K562 (cell line): Measurements from ENCODE around the gene PIH1D1. TPM values are rescaled to one million over a fixed set of nuclear protein-coding genes. Genes with fewer than 3 reads are reported as not detected.

ENCODE experiments used
- C11orf30 ChIP-seq: fragments of 450-650 bp; IDR thresholded peaks from 2 replicates; pipeline ENCODE4 v1.6.1; 2016; ENCODE audit warnings: low read depth, mild to moderate bottlenecking
- CBX3 ChIP-seq, 2 experiments: IDR thresholded peaks; 1 replicate in 1 of 2; 2 replicates in 1 of 2; pipeline ENCODE4 v1.6.1; 2012; ENCODE audit warnings: inconsistent platforms in 2 of 2, low read length in 2 of 2, borderline replicate concordance in 1 of 2, control low read depth in 1 of 2
- CHD4 ChIP-seq: fragments of 200-600 bp; sonication (generic); IDR thresholded peaks from 3 replicates; pipeline ENCODE4 v1.6.1; 2012; ENCODE audit warnings: low read depth, mild to moderate bottlenecking, mixed read lengths, low read length, inconsistent platforms; ENCODE audit not compliant: insufficient read depth, insufficient replicate concordance, poor library complexity, severe bottlenecking
- CREM ChIP-seq: IDR thresholded peaks from 2 replicates; pipeline ENCODE4 v1.6.1; 2014; ENCODE audit warnings: antibody characterized with exemption, low read depth
- ELF1 ChIP-seq: fragments of 200-800 bp; sonication (Bioruptor generic); IDR thresholded peaks from 2 replicates; pipeline ENCODE4 v1.6.1; 2016; ENCODE audit warnings: missing genetic modification characterization, missing compliant biosample characterization
- ELF4 ChIP-seq: fragments of 450-650 bp; formaldehyde crosslinking; IDR thresholded peaks from 2 replicates; pipeline ENCODE4 v1.4.0; 2022; ENCODE audit warnings: missing genetic modification characterization
- HCFC1 ChIP-seq: IDR thresholded peaks from 2 replicates; pipeline ENCODE4 v1.6.1; 2012; ENCODE audit warnings: low read depth, low read length, improper control_type of control experiment
- HOXB6 ChIP-seq: fragments of 250-450 bp; sonication (Bioruptor Pico); IDR thresholded peaks from 2 replicates; pipeline ENCODE4 v1.5.1; 2022; ENCODE audit warnings: mild to moderate bottlenecking, borderline replicate concordance
- MCM3 ChIP-seq: fragments of 450-650 bp; IDR thresholded peaks from 2 replicates; pipeline ENCODE4 v1.6.1; 2016
- MEF2A ChIP-seq: IDR thresholded peaks from 2 replicates; pipeline ENCODE4 v1.6.1; 2011; ENCODE audit warnings: low read depth, mild to moderate bottlenecking, low read length, moderate library complexity; ENCODE audit not compliant: control insufficient read depth
- MTF1 ChIP-seq: fragments of 250-450 bp; sonication (Bioruptor Pico); IDR thresholded peaks from 2 replicates; pipeline ENCODE4 v1.9.0; 2021; ENCODE audit warnings: moderate library complexity, mild to moderate bottlenecking, inconsistent platforms, borderline replicate concordance
- NRF1 ChIP-seq, 2 experiments: fragments of 450-650 bp; IDR thresholded peaks in 1 of 2; conservative IDR thresholded peaks in 1 of 2; 2 replicates each; pipeline ENCODE4 v1.6.1; 2014; ENCODE audit warnings: mild to moderate bottlenecking in 2 of 2
- PHB2 ChIP-seq: fragments of 450-650 bp; IDR thresholded peaks from 2 replicates; pipeline ENCODE4 v1.6.1; 2017; ENCODE audit warnings: low read depth
- PHF8 ChIP-seq: fragments of 200-600 bp; sonication (generic); IDR thresholded peaks from 2 replicates; pipeline ENCODE4 v1.6.1; 2012; ENCODE audit warnings: mixed run types, mild to moderate bottlenecking, inconsistent platforms, low read length, moderate library complexity, borderline replicate concordance
- PPARD ChIP-seq: fragments of 250-450 bp; sonication (Bioruptor Pico); IDR thresholded peaks from 2 replicates; pipeline ENCODE4 v1.8.0; 2022; ENCODE audit warnings: inconsistent platforms, mild to moderate bottlenecking, moderate library complexity
- RUNX1 ChIP-seq: sonication (generic); IDR thresholded peaks from 2 replicates; pipeline ENCODE4 v1.6.1; 2016; ENCODE audit warnings: antibody characterized with exemption, low read depth
- SMARCB1 ChIP-seq: IDR thresholded peaks from 2 replicates; pipeline ENCODE4 v1.6.1; 2011; ENCODE audit warnings: improper control_type of control experiment, low read depth; ENCODE audit not compliant: insufficient read length
- TBL1XR1 ChIP-seq, 2 experiments: IDR thresholded peaks; 2 replicates each; pipeline ENCODE4 v1.6.1; 2012; ENCODE audit warnings: improper control_type of control experiment in 2 of 2, low read length in 2 of 2, mild to moderate bottlenecking in 1 of 2
- TCFL5 ChIP-seq: fragments of 250-450 bp; sonication (Bioruptor Pico); conservative IDR thresholded peaks from 2 replicates; pipeline ENCODE4 v1.6.1; 2021; ENCODE audit warnings: mild to moderate bottlenecking, moderate library complexity, matching md5 sums
- TEAD4 ChIP-seq, 2 experiments: sonication (generic) in 1 of 2; formaldehyde crosslinking in 1 of 2; IDR thresholded peaks; 2 replicates each; pipeline versions ENCODE4 v1.6.1 to v1.8.0; 2012 to 2022; ENCODE audit warnings: borderline replicate concordance in 1 of 2, inconsistent platforms in 1 of 2, low read length in 1 of 2, mild to moderate bottlenecking in 1 of 2, missing genetic modification reagents in 1 of 2
- ZBTB49 ChIP-seq: sonication (generic); formaldehyde crosslinking; IDR thresholded peaks from 2 replicates; pipeline ENCODE4 v1.8.0; 2022; ENCODE audit warnings: missing genetic modification reagents, mild to moderate bottlenecking, borderline replicate concordance
- ZKSCAN3 ChIP-seq: fragments of 250-450 bp; sonication (Bioruptor Pico); IDR thresholded peaks from 2 replicates; pipeline ENCODE4 v1.4.0; 2020
- ZNF212 ChIP-seq: fragments of 450-650 bp; formaldehyde crosslinking; IDR thresholded peaks from 2 replicates; pipeline ENCODE4 v1.4.0; 2020; ENCODE audit warnings: mild to moderate bottlenecking
- ZNF347 ChIP-seq: fragments of 450-650 bp; formaldehyde crosslinking; IDR thresholded peaks from 2 replicates; pipeline ENCODE4 v1.4.0; 2020; ENCODE audit warnings: low read depth, mild to moderate bottlenecking, moderate library complexity
- ZNF668 ChIP-seq: fragments of 250-450 bp; sonication (Bioruptor Pico); IDR thresholded peaks from 2 replicates; pipeline ENCODE4 v1.8.0; 2022; ENCODE audit warnings: mild to moderate bottlenecking, inconsistent platforms
- polyA plus RNA-seq, 8 experiments: library from polyadenylated mRNA; depleted of rRNA in 4 of 8; stranded (reverse) in 5 of 8; unstranded in 3 of 8; fragments of >200 nt; fragmentation: Nextera tagmentation in 2 of 8; fragmentation: Illumina TruSeq in 1 of 8; extraction: Ambion mirVana in 2 of 8; extraction: Trizol in 1 of 8; gene quantifications; 2 replicates each; pipeline versions ENCODE4 v1.2.1 to v1.2.3, GENCODE V29; 2011 to 2014; ENCODE audit warnings: inconsistent platforms in 1 of 8, missing spikeins in 1 of 8
- total RNA-seq, 7 experiments: library from RNA; depleted of rRNA in 6 of 7; stranded (reverse); fragments of >200 nt in 6 of 7; fragmentation: Illumina TruSeq in 2 of 7; extraction: Trizol in 2 of 7; gene quantifications; 2 replicates each; pipeline versions ENCODE4 v1.2.1 to v1.2.3, GENCODE V29; 2011 to 2021; ENCODE audit warnings: low replicate concordance in 1 of 7
- TF ChIP-seq, protein P1 (sequence below): sonication (generic); formaldehyde crosslinking; IDR thresholded peaks from 2 replicates; pipeline ENCODE4 v1.8.1; 2022; ENCODE audit warnings: missing genetic modification reagents

The PIH1D1 gene
- total and polyA plus RNA-seq, 9 of the 15 experiments (the other 6 are each of a cell fraction or from before 2014, with no cell fraction given): 26.5 to 224 (median 137) TPM

- TF ChIP-seq PPARD (CRISPR knock-in tag) (no peak), NRF1 (conservative IDR thresholded peaks at IDR 0.05 in 1 of 2, IDR thresholded peaks at IDR 0.05 in 1 of 2) (peak; percentile 99), TEAD4 (IDR thresholded peaks at IDR 0.05; ENCODE audit: low read length) (peak; percentile 9; the same call in 1 of the 2 replicates), TEAD4 (CRISPR knock-in tag; IDR thresholded peaks at IDR 0.05; ENCODE audit: borderline replicate concordance) (no peak), CREM (peak; percentile 75), MCM3 (no peak), MEF2A (0 out of 2 replicates have a peak, but pooled peaks have one; percentile 25), ELF4 (CRISPR knock-in tag) (peak; percentile 42; the same call in 1 of the 2 replicates), HCFC1 (no peak; the same call in 1 of the 2 replicates), PHF8 (peak; percentile 89), ZNF212 (CRISPR knock-in tag) (no peak), SMARCB1 (no peak), PHB2 (no peak), RUNX1 (no peak), C11orf30 (peak; percentile 70), ZKSCAN3 (CRISPR knock-in tag) (no peak), ZNF668 (CRISPR knock-in tag) (no peak), TCFL5 (no peak), ZBTB49 (CRISPR knock-in tag) (no peak), CHD4 (peak; percentile 6), MTF1 (CRISPR knock-in tag) (no peak), HOXB6 (CRISPR knock-in tag) (no peak), CBX3 (IDR thresholded peaks at IDR 0.05; ENCODE audit: borderline replicate concordance in 1 of 2, low read length in 2 of 2) (0 out of 3 replicates have a peak, but pooled peaks of 1 of the 2 experiments have one; percentile 18), ZNF347 (no peak), ELF1 (tag) (peak; percentile 84), TBL1XR1 (IDR thresholded peaks at IDR 0.05; ENCODE audit: low read length in 2 of 2) (no peak)
- TF ChIP-seq, protein P1, sequence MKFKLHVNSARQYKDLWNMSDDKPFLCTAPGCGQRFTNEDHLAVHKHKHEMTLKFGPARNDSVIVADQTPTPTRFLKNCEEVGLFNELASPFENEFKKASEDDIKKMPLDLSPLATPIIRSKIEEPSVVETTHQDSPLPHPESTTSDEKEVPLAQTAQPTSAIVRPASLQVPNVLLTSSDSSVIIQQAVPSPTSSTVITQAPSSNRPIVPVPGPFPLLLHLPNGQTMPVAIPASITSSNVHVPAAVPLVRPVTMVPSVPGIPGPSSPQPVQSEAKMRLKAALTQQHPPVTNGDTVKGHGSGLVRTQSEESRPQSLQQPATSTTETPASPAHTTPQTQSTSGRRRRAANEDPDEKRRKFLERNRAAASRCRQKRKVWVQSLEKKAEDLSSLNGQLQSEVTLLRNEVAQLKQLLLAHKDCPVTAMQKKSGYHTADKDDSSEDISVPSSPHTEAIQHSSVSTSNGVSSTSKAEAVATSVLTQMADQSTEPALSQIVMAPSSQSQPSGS: no peak
These were observed 1.6 kb upstream of the PIH1D1 start, which contains the start of gene ALDH16A1 (continued) for GRCh38 chr19:49453013-49453756.
